ENCODE data around the gene LARGE1.
"Not testable (repeated sequence)": the region's sequence is repeated elsewhere in the genome, so short reads cannot be mapped to it uniquely, and the experiment has no call there.

Gene LARGE1

GRCh38 chr22:33397381-33397907 is 522.8 kb downstream of the LARGE1 start:
- no peak for DNase-seq

GRCh38 chr22:33393432-33393831 is 526.8 kb downstream of the LARGE1 start:
- no peak for DNase-seq

GRCh38 chr22:33391298-33391697 is 529.0 kb downstream of the LARGE1 start:
- no peak for DNase-seq

- DNase-seq = no peak
Observed at GRCh38 chr22:33389936-33390335, 530.3 kb downstream of the LARGE1 start.

- no peak for DNase-seq
Observed at GRCh38 chr22:33386270-33386669, 534.0 kb downstream of the LARGE1 start.

- DNase-seq = no peak
Observed at GRCh38 chr22:33385611-33386010, 534.7 kb downstream of the LARGE1 start.

GRCh38 chr22:33382436-33382835 is 537.8 kb downstream of the LARGE1 start:
- no peak for DNase-seq

- no peak for DNase-seq
Observed at GRCh38 chr22:33381531-33382406, 538.5 kb downstream of the LARGE1 start.

- no peak for DNase-seq
Observed at GRCh38 chr22:33380789-33381530, 539.3 kb downstream of the LARGE1 start.

- DNase-seq = no peak
Observed at GRCh38 chr22:33379836-33380235, 540.4 kb downstream of the LARGE1 start.

- DNase-seq = no peak
Observed at GRCh38 chr22:33372875-33373274, 547.4 kb downstream of the LARGE1 start.

GRCh38 chr22:33363256-33363655 is 557.0 kb downstream of the LARGE1 start:
- DNase-seq = not testable (repeated sequence)

- DNase-seq = no peak
Observed at GRCh38 chr22:33362702-33363101, 557.6 kb downstream of the LARGE1 start.

GRCh38 chr22:33361581-33361980 is 558.7 kb downstream of the LARGE1 start:
- no peak for DNase-seq

GRCh38 chr22:33357981-33358399 is 562.3 kb downstream of the LARGE1 start:
- no peak for DNase-seq

GRCh38 chr22:33354928-33355327 is 565.3 kb downstream of the LARGE1 start:
- no peak for DNase-seq

- DNase-seq = no peak
Observed at GRCh38 chr22:33353502-33353901, 566.8 kb downstream of the LARGE1 start.

GRCh38 chr22:33352768-33353167 is 567.5 kb downstream of the LARGE1 start:
- DNase-seq = no peak

GRCh38 chr22:33350961-33351360 is 569.3 kb downstream of the LARGE1 start:
- no peak for DNase-seq

GRCh38 chr22:33350491-33350890 is 569.8 kb downstream of the LARGE1 start:
- DNase-seq = no peak

- DNase-seq = no peak
Observed at GRCh38 chr22:33347002-33347401, 573.3 kb downstream of the LARGE1 start.

GRCh38 chr22:33341611-33342010 is 578.7 kb downstream of the LARGE1 start:
- DNase-seq = no peak

GRCh38 chr22:33337524-33337923 is 582.8 kb downstream of the LARGE1 start:
- no peak for DNase-seq
